Measurements from ENCODE around the gene MAGI2.

The MAGI2 gene

DNA sequence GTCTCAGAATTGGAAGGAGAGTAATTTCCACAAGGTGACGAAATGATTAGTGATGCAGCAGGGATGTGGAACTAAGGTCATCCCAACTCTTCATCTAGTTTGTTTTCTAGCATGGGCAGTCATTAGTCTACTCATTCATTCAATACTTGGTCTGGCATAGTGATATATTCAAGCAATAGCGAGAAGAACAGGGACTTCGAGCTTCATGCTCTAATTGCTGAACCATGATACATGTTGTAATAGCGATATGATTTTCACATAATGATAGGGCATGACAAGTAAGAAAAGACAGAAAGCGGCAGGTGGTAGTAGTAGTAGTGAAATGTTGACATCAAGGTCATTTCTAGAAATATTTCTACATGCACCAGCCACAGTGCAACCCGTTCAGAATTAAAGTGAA is 1002.8 kb downstream of the MAGI2 start:
- H3K36me3 ChIP-seq (ENCODE audit: insufficient read depth, low read length), result no peaks in the 10 kb centered on the region
- H3K4me3 ChIP-seq (ENCODE audit: low read length), result no peak overlapping the region

DNA sequence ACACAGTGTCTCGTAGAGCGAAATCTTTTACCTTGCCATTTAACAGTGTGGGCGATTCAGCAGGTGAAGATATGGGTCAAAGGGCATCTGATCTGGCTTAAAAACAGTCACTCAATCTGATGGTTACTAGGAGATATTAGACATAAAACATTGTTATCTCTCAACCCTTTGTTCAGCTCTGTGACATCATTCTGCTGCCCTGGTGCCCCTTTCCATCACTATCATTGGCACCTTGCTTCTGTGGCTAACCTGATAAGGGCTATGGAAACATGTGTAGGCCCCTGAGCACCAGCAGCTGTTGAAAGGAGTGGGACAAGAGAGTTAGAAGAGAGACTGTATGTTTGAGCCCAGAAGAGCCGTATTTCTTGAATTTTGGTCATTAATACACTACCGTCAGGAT is 1004.6 kb downstream of the MAGI2 start:
- no peak overlapping the region for H3K4me3 ChIP-seq (ENCODE audit: low read length)
- H2AFZ ChIP-seq (ENCODE audit: low read depth, low read length), result no peak overlapping the region
- no peaks in the 10 kb centered on the region for H3K36me3 ChIP-seq (ENCODE audit: insufficient read depth, low read length)
- H3K9me3 ChIP-seq (ENCODE audit: low read length), result no peaks in the 10 kb centered on the region
- no peaks in the 10 kb centered on the region for H3K4me1 ChIP-seq (ENCODE audit: insufficient read depth, low read length)
- H3K27me3 ChIP-seq (ENCODE audit: insufficient read depth, low read length), result no peaks in the 10 kb centered on the region

More for the DNA sequence above, 1002.8 kb downstream of the MAGI2 start:
- no peaks in the 10 kb centered on the region for H3K9me3 ChIP-seq (ENCODE audit: low read length)
- H2AFZ ChIP-seq (ENCODE audit: low read depth, low read length), result no peak overlapping the region
- H3K4me1 ChIP-seq (ENCODE audit: insufficient read depth, low read length), result no peaks in the 10 kb centered on the region
- H3K27me3 ChIP-seq (ENCODE audit: insufficient read depth, low read length), result no peaks in the 10 kb centered on the region

DNA sequence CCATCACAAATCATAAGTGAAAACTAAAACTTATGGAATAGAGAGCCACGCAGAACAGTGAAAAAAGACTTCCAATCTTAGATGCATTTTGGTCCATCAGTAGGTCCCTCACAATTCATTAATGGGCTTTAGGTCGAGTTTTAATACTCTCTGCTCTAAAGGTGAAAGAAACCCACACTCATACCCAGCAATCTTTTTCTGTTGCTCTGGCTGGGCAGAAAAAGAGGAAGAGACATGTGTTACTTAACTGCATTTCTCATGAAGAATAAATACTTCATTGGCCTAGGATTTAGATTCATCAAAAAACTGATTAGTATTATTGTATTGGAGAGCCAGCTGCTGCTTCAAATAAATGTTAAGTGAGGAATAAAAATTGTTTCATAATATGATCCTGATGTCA is 1009.2 kb downstream of the MAGI2 start:
- H3K4me1 ChIP-seq (ENCODE audit: insufficient read depth, low read length), result no peaks in the 10 kb centered on the region
- no peaks in the 10 kb centered on the region for H3K36me3 ChIP-seq (ENCODE audit: insufficient read depth, low read length)
- no peaks in the 10 kb centered on the region for H3K9me3 ChIP-seq (ENCODE audit: low read length)
- no peaks in the 10 kb centered on the region for H3K27me3 ChIP-seq (ENCODE audit: insufficient read depth, low read length)
- H3K4me3 ChIP-seq (ENCODE audit: low read length), result no peak overlapping the region
- no peak overlapping the region for H2AFZ ChIP-seq (ENCODE audit: low read depth, low read length)

DNA sequence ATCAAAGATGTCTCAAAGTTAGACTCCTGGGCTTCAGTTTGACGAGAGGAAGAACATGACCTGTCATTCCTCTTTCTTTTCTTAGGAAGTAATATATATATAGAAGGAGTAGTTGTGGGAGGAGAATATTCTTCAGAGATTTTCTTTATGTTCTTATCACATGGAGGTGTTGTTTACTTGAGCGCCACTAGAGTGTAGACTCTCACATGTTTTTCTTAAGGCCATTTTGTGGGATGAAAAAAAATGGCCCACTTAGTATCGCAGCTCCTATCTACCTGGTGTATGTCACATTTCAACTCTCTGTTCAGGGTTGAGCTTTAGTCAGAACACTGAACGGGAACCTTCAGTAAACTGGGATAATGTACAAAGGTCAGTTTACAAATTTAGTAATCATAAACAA is 1009.7 kb downstream of the MAGI2 start:
- Histone ChIP-seq H3K9me3 (ENCODE audit: low read length) (no peaks in the 10 kb centered on the region), H3K4me3 (ENCODE audit: low read length) (no peak overlapping the region), H3K4me1 (ENCODE audit: insufficient read depth, low read length) (no peaks in the 10 kb centered on the region), H2AFZ (ENCODE audit: low read depth, low read length) (no peak overlapping the region), H3K36me3 (ENCODE audit: insufficient read depth, low read length) (no peaks in the 10 kb centered on the region), H3K27me3 (ENCODE audit: insufficient read depth, low read length) (no peaks in the 10 kb centered on the region)

DNA sequence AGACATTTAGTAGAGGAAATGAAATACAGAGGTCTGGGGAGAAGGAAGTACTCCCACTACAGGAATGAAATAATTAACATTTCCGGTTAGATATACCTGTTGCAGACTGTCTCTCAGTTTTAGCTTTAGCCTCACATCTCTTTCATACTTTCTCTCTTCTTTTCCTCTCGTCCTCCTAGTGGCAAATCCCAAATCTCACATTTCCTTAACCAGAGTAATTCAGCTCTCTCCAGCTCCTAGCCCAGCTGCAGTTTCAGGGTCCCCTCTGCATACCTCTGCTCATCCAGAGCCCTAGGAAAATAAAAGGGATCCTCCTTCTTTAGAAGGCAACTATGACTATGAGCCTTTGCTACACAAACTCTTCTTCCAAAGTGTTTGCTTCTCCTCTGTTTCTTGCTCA is 1011.7 kb downstream of the MAGI2 start:
- no peak overlapping the region for H2AFZ ChIP-seq (ENCODE audit: low read depth, low read length)
- no peaks in the 10 kb centered on the region for H3K27me3 ChIP-seq (ENCODE audit: insufficient read depth, low read length)
- no peaks in the 10 kb centered on the region for H3K36me3 ChIP-seq (ENCODE audit: insufficient read depth, low read length)
- no peaks in the 10 kb centered on the region for H3K4me1 ChIP-seq (ENCODE audit: insufficient read depth, low read length)
- no peaks in the 10 kb centered on the region for H3K9me3 ChIP-seq (ENCODE audit: low read length)
- H3K4me3 ChIP-seq (ENCODE audit: low read length), result no peak overlapping the region

DNA sequence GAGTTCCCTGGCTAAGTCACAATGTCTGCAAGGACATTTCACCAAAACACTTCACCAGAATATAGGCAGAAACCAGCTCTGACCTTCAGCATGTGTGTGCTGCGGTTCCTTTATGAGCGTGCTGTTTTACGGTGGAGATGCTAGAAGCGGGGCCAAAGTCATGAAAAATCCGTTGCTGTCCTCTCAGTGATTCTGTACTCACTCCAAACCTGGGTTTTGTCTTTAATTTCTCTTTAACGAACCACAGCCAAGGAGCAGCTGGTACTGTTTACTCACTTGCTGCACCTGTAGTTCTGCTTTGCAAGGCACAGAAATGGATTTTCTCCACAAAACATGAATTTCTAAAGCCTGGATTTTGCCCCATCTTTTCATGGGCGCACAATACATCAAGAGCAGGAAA is 1015.0 kb downstream of the MAGI2 start:
- H2AFZ ChIP-seq (ENCODE audit: low read depth, low read length), result no peak overlapping the region
- H3K4me1 ChIP-seq (ENCODE audit: insufficient read depth, low read length), result no peaks in the 10 kb centered on the region
- no peak overlapping the region for H3K4me3 ChIP-seq (ENCODE audit: low read length)
- no peaks in the 10 kb centered on the region for H3K36me3 ChIP-seq (ENCODE audit: insufficient read depth, low read length)
- H3K27me3 ChIP-seq (ENCODE audit: insufficient read depth, low read length), result no peaks in the 10 kb centered on the region
- no peaks in the 10 kb centered on the region for H3K9me3 ChIP-seq (ENCODE audit: low read length)

DNA sequence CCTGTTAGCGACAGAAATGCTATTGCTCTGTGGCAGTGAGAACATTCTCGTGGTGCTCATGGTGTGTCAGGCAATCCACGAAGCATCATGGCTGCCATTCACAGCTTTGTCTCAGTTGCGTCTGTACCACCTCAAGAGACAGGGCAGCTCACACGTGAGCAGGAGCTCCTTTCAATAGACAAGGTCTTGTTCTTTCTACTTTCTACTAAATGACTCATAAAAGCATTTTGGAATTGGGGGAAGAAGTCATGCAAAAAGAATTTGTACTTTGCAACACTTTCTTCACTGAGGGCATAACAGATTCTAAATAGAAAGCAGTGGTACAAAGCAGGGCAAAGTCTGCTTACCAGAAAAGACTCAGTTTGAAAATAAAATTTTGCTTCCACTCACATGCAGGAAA is 1016.3 kb downstream of the MAGI2 start:
- Histone ChIP-seq H3K27me3 (ENCODE audit: insufficient read depth, low read length) (no peaks in the 10 kb centered on the region), H3K9me3 (ENCODE audit: low read length) (no peaks in the 10 kb centered on the region), H3K4me3 (ENCODE audit: low read length) (no peak overlapping the region), H3K4me1 (ENCODE audit: insufficient read depth, low read length) (no peaks in the 10 kb centered on the region), H2AFZ (ENCODE audit: low read depth, low read length) (no peak overlapping the region), H3K36me3 (ENCODE audit: insufficient read depth, low read length) (no peaks in the 10 kb centered on the region)

DNA sequence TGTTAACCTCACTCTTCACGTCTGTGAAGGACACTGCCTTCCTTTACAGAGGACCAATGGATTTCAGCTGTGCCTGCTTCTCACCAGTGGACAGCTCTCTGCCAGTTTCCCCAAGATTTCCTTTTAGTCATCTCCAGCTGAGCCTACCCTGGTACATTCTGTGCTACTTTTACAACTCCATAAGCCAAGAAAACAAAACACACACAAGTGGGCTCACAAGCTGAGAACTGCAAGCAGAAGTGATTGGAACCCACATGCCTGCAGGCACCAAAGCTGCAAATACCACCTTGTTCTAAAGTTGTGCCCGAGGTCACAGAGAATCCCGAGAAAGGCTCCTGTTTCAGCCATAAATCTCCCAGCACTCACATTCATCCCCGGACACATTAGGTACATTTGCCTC is 1018.1 kb downstream of the MAGI2 start:
- H3K4me3 ChIP-seq (ENCODE audit: low read length), result no peak overlapping the region
- H3K27me3 ChIP-seq (ENCODE audit: insufficient read depth, low read length), result no peaks in the 10 kb centered on the region
- H3K4me1 ChIP-seq (ENCODE audit: insufficient read depth, low read length), result no peaks in the 10 kb centered on the region
- no peaks in the 10 kb centered on the region for H3K9me3 ChIP-seq (ENCODE audit: low read length)
- no peak overlapping the region for H2AFZ ChIP-seq (ENCODE audit: low read depth, low read length)
- H3K36me3 ChIP-seq (ENCODE audit: insufficient read depth, low read length), result no peaks in the 10 kb centered on the region

DNA sequence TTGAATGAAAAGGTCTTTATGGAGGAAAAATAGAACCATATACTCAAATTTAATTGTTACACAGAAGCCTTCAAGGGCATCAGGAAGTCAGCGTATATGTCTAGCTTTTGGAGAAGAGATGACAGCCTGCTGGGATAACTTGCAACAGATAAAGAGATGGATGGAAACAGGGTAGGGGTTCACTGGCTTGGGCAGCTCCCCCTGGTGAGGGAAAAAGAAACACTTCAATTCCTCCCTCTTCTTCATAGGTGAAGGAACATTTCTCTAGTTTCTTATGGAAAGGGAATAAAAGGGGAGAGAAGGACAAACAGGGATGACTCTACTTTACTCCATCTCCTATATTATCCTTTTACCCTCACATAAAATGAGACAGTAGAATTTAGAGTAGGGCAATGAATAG is 1019.2 kb downstream of the MAGI2 start:
- no peak overlapping the region for H3K4me3 ChIP-seq (ENCODE audit: low read length)
- H3K27me3 ChIP-seq (ENCODE audit: insufficient read depth, low read length), result no peaks in the 10 kb centered on the region
- no peak overlapping the region for H2AFZ ChIP-seq (ENCODE audit: low read depth, low read length)
- H3K4me1 ChIP-seq (ENCODE audit: insufficient read depth, low read length), result no peaks in the 10 kb centered on the region
- H3K9me3 ChIP-seq (ENCODE audit: low read length), result no peaks in the 10 kb centered on the region
- H3K36me3 ChIP-seq (ENCODE audit: insufficient read depth, low read length), result no peaks in the 10 kb centered on the region

DNA sequence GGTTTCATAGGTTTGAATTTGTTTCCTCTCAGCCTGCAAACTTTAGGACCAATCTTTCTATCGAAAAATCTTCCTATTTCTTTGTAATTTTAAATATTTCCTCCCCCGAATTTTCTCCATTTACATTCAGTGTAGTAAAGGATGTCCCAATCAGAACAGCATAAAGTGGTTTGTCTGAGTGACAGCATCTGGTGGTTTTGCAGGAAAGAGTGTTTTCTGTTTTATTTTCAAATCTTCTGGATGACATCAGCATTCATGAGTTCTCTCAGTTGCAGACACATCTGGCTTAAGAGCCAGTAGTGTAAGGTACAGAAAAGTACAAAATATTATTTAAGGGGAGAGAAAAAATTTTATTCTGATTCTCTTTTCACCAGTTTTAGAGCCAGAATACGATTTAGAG is 1020.0 kb downstream of the MAGI2 start:
- no peaks in the 10 kb centered on the region for H3K27me3 ChIP-seq (ENCODE audit: insufficient read depth, low read length)

DNA sequence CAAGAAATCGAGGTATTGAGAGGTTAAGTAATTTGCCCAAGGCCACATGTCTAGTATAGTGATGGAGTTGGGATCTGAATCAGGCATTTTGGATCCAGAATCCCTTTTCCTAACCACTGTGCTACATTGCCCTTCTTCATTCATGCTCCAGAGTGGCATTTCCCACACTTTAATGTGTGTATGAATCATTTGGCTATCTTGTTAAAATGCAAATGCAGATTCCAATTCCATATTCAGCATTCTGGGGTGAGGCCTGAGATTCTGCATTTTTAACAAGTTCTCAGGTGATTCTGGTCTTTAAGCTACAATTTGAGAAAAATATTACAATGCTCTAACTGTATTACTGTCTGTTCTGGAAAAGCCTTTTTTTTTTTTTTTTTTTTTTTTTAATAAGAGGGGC is 1023.6 kb downstream of the MAGI2 start:
- Histone ChIP-seq H3K9me3 (ENCODE audit: low read length) (no peaks in the 10 kb centered on the region), H3K27me3 (ENCODE audit: insufficient read depth, low read length) (no peaks in the 10 kb centered on the region), H3K4me3 (ENCODE audit: low read length) (no peak overlapping the region), H3K4me1 (ENCODE audit: insufficient read depth, low read length) (no peaks in the 10 kb centered on the region), H3K36me3 (ENCODE audit: insufficient read depth, low read length) (no peaks in the 10 kb centered on the region), H2AFZ (ENCODE audit: low read depth, low read length) (no peak overlapping the region)

More for the DNA sequence above, 1020.0 kb downstream of the MAGI2 start:
- H3K4me1 ChIP-seq (ENCODE audit: insufficient read depth, low read length), result no peaks in the 10 kb centered on the region
- no peak overlapping the region for H2AFZ ChIP-seq (ENCODE audit: low read depth, low read length)
- no peak overlapping the region for H3K4me3 ChIP-seq (ENCODE audit: low read length)
- H3K9me3 ChIP-seq (ENCODE audit: low read length), result no peaks in the 10 kb centered on the region
- no peaks in the 10 kb centered on the region for H3K36me3 ChIP-seq (ENCODE audit: insufficient read depth, low read length)

DNA sequence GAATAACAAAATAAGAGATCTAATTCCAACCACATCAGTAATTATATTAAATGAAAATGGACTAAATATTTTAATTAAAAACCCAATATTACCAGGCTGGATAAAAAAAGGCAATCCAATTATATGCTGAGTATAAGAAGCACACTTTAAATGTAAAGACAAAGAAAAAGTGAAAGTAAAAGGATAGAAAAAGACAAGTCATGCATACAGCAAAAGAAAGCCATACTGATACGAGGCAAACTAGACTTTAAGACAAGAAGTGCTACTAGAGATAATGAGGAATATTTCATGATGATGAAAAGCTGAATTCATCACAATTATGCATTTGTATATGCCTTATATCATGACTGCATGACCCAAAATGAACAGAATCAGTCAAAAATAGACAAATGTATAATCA is 1026.3 kb downstream of the MAGI2 start:
- H3K4me3 ChIP-seq (ENCODE audit: low read length), result no peak overlapping the region
- no peaks in the 10 kb centered on the region for H3K27me3 ChIP-seq (ENCODE audit: insufficient read depth, low read length)
- H2AFZ ChIP-seq (ENCODE audit: low read depth, low read length), result no peak overlapping the region
- no peaks in the 10 kb centered on the region for H3K36me3 ChIP-seq (ENCODE audit: insufficient read depth, low read length)
- peaks cover 2% of the 10 kb centered on the region for H3K4me1 ChIP-seq (ENCODE audit: insufficient read depth, low read length)
- H3K9me3 ChIP-seq (ENCODE audit: low read length), result no peaks in the 10 kb centered on the region

DNA sequence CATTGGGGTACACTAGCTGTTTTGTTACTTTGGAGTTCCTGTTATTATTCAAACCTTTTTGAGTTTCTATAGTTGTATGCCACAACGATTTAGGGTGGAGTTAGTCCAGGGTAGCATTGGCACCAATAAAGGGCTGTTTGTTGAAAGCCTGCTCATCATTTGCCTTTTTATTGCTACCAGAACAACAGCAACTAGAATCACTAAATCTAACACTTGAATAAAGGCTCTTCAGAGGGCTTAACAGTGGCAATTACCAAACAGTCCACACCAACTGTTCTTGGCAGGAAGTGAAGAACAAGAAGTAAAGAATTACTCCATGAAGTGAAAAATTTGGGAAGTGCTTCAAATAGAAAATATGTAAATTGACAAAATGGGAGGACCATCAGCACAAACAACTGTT is 1033.5 kb downstream of the MAGI2 start:
- Histone ChIP-seq H3K27me3 (ENCODE audit: insufficient read depth, low read length) (no peaks in the 10 kb centered on the region), H2AFZ (ENCODE audit: low read depth, low read length) (no peak overlapping the region), H3K4me3 (ENCODE audit: low read length) (no peak overlapping the region), H3K36me3 (ENCODE audit: insufficient read depth, low read length) (no peaks in the 10 kb centered on the region), H3K9me3 (ENCODE audit: low read length) (peaks cover 2% of the 10 kb centered on the region), H3K4me1 (ENCODE audit: insufficient read depth, low read length) (peaks cover 7% of the 10 kb centered on the region)

DNA sequence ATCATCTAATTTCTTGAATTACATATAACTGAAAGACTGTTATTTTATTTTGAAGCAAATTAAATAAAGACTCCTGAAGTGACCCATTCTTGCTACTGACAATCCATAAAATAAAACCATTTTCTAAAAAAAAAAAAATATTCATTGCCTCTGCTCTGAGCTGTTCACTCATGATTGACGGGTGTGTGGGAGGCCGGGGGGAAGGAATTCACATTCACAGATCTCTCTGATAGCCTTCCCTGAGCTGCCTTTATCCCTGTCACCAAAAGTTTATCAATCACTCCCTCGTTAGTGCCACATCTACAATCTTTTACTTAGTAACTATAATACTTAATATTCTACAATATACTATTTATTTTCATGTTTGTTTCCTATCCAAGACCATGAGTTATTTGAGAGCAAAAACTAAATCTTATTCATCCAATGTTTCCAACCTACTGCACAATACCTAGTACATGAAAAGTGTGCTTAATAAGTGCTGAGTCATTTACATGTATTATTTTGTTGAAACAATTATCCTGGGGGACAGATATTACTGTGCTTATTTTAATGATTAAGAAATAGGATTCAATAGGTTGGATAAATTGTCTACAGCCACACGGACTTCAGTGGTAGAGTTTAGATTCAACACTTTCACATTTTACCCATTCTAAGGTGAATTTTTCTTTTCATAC is 1036.2 kb downstream of the MAGI2 start:
- no peaks in the 10 kb centered on the region for H3K36me3 ChIP-seq (ENCODE audit: insufficient read depth, low read length)
- no peaks in the 10 kb centered on the region for H3K27me3 ChIP-seq (ENCODE audit: insufficient read depth, low read length)
- H3K4me1 ChIP-seq (ENCODE audit: insufficient read depth, low read length), result peaks cover 5% of the 10 kb centered on the region
- H3K9me3 ChIP-seq (ENCODE audit: low read length), result peaks cover 2% of the 10 kb centered on the region
- no peak overlapping the region for H3K4me3 ChIP-seq (ENCODE audit: low read length)
- H2AFZ ChIP-seq (ENCODE audit: low read depth, low read length), result no peak overlapping the region
